ENCODE measurements around the gene SERPINA6.

The SERPINA6 gene

DNA sequence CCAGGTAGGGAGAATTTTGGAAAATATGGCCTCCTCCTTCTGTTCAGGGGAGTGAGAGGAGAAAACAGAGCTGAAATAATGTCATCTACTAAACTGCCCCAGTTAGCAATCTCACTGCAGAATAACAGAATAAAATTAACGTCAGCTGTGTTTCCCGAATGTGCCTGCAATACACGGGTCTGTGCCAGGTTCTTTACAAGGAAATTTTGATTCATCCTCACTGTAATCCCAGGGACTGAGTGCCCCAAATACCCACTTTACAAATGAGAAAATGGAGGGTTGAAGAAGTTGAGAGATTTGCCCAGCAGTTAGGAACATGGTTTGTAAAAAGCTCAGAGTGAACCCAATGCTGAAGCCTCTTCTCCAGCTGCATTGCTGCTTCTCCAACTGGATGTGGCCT, 21.3 kb upstream of the SERPINA6 start:
- TF ChIP-seq, protein P1, sequence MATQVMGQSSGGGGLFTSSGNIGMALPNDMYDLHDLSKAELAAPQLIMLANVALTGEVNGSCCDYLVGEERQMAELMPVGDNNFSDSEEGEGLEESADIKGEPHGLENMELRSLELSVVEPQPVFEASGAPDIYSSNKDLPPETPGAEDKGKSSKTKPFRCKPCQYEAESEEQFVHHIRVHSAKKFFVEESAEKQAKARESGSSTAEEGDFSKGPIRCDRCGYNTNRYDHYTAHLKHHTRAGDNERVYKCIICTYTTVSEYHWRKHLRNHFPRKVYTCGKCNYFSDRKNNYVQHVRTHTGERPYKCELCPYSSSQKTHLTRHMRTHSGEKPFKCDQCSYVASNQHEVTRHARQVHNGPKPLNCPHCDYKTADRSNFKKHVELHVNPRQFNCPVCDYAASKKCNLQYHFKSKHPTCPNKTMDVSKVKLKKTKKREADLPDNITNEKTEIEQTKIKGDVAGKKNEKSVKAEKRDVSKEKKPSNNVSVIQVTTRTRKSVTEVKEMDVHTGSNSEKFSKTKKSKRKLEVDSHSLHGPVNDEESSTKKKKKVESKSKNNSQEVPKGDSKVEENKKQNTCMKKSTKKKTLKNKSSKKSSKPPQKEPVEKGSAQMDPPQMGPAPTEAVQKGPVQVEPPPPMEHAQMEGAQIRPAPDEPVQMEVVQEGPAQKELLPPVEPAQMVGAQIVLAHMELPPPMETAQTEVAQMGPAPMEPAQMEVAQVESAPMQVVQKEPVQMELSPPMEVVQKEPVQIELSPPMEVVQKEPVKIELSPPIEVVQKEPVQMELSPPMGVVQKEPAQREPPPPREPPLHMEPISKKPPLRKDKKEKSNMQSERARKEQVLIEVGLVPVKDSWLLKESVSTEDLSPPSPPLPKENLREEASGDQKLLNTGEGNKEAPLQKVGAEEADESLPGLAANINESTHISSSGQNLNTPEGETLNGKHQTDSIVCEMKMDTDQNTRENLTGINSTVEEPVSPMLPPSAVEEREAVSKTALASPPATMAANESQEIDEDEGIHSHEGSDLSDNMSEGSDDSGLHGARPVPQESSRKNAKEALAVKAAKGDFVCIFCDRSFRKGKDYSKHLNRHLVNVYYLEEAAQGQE (IDR thresholded peaks at IDR 0.05; ENCODE audit: insufficient read depth in 1 of 2, low read depth in 2 of 2, low read length in 2 of 2) = no peak
- TF ChIP-seq SIN3A (IDR thresholded peaks at IDR 0.05; ENCODE audit: borderline replicate concordance, insufficient read depth, low read length) = no peak
- no peak for TF ChIP-seq POLR2AphosphoS5 (IDR thresholded peaks at IDR 0.05; ENCODE audit: low read depth, low read length)
- no peak for TF ChIP-seq FOXP2 (optimal IDR thresholded peaks at IDR 0.05; ENCODE audit: borderline replicate concordance, extremely low read depth, extremely low read length, insufficient read depth)
- no peak for TF ChIP-seq TAF1 (IDR thresholded peaks at IDR 0.05; ENCODE audit: borderline replicate concordance, insufficient read depth, low read length)

DNA sequence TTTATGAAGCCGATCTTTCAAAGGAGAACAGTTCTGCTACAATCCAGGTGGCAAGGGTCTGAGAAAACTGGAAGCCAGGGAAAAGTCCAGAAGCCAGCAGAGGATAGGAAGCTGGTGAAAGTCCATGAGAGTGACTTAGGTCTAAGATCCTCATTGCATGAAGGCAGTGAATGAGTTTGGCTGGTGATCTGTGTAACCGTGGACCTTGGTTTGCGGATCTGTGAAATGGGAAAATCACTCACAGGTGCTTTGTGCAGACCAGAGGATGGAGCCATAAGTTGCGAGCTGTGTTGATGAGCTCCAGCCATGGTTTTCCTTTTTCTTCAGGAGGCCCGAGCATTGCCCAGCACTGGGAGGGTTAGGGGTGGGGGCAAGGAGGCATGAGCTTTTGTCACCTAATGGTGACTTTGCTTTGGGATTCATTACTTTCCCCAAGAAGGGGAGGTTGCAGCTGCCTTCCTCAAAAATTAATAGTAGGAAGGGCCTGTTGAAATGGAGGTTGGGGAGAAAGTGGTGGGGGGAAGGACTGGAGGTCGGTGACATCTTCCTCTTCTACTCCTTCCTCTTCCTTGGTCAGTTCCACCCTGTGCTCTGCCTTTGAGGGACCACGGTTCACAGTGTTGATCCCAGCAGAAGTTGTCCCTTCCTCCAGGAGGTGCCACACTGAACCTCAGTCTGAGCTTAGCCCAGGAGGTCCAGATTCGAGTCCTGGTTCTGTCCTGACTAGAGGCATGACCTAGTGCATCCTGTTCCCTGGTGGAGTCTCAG, 20.3 kb upstream of the SERPINA6 start:
- TF ChIP-seq POLR2AphosphoS5 (IDR thresholded peaks at IDR 0.05; ENCODE audit: low read depth, low read length) (no peak), SIN3A (IDR thresholded peaks at IDR 0.05; ENCODE audit: borderline replicate concordance, insufficient read depth, low read length) (no peak), TAF1 (IDR thresholded peaks at IDR 0.05; ENCODE audit: borderline replicate concordance, insufficient read depth, low read length) (no peak), FOXP2 (optimal IDR thresholded peaks at IDR 0.05; ENCODE audit: borderline replicate concordance, extremely low read depth, extremely low read length, insufficient read depth) (no peak)
- TF ChIP-seq, protein P1 (IDR thresholded peaks at IDR 0.05; ENCODE audit: insufficient read depth in 1 of 2, low read depth in 2 of 2, low read length in 2 of 2) = no peak

DNA sequence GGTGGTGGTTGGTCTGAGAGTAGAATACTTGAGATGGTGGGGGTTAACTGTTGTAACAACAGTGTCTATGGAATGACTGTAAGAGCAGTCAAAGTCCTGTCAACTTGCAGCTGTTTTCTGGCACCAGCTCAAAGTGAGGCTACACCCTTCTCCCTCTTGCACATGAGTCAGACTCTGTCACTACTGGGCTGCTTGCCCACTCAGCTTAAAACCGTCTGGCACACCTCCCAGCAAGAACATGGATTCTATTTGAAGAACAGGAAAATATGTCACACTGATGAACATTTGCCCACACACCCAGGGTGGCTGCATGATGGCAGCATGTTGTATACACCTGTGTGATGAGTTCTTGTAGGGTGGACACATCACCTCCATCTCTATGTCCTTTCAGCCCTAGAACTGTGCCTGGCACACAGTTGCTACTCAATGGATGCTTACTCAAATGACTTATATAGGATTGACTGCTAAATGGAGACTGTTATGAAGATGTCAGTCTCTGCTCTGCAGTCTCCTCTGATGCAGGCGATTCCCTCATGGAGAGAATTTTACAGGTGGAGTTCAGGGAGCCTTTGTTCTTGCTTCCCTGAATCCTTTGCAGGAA, 19.3 kb upstream of the SERPINA6 start:
- TF ChIP-seq SIN3A (IDR thresholded peaks at IDR 0.05; ENCODE audit: borderline replicate concordance, insufficient read depth, low read length) (no peak), POLR2AphosphoS5 (IDR thresholded peaks at IDR 0.05; ENCODE audit: low read depth, low read length) (no peak), FOXP2 (optimal IDR thresholded peaks at IDR 0.05; ENCODE audit: borderline replicate concordance, extremely low read depth, extremely low read length, insufficient read depth) (no peak), TAF1 (IDR thresholded peaks at IDR 0.05; ENCODE audit: borderline replicate concordance, insufficient read depth, low read length) (no peak)
- TF ChIP-seq, protein P1 (IDR thresholded peaks at IDR 0.05; ENCODE audit: insufficient read depth in 1 of 2, low read depth in 2 of 2, low read length in 2 of 2) = no peak

DNA sequence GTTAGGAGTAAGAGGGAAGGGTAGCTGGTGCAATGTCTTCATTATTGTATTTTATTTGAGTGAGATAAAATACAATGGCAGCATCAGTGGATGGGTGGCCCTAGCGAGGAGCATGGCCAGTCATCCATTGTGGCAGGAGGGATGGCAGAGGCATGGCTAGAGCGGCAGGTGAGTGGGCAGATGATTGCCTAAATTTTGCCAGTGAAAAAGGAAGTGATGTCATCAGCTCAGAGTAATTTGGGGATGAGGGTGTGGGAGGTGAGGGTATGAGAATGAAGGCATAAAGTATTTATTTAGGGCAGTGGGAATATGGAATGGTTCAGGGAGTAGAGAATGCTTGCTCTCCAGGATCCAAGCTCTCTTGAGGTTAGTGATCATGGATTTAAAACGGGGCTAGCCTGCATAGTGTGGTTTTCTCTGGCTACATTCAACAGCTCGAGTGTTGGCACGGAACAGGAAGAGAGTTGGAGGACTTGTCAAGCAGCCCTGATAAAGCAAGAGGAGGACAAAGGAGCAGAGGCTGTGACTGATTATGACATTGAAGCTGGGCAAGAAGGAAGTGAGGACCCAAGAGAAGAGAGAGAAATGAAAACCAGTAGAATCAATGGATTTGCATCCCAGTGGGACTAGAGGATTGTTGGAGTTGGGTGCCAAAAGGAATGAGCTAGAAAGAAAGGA, 18.7 kb upstream of the SERPINA6 start:
- no peak for TF ChIP-seq TAF1 (IDR thresholded peaks at IDR 0.05; ENCODE audit: borderline replicate concordance, insufficient read depth, low read length)
- TF ChIP-seq, protein P1 (IDR thresholded peaks at IDR 0.05; ENCODE audit: insufficient read depth in 1 of 2, low read depth in 2 of 2, low read length in 2 of 2) = no peak
- TF ChIP-seq SIN3A (IDR thresholded peaks at IDR 0.05; ENCODE audit: borderline replicate concordance, insufficient read depth, low read length) = no peak
- TF ChIP-seq FOXP2 (optimal IDR thresholded peaks at IDR 0.05; ENCODE audit: borderline replicate concordance, extremely low read depth, extremely low read length, insufficient read depth) = no peak
- no peak for TF ChIP-seq POLR2AphosphoS5 (IDR thresholded peaks at IDR 0.05; ENCODE audit: low read depth, low read length)

All from PFSK-1 (cell line).